PC-9 (cell line): ENCODE measurements around the gene OR2A5. TPM values are rescaled to one million over a fixed set of nuclear protein-coding genes. Genes with fewer than 3 reads are reported as not detected.

Experiments
- BruUV-seq: library from RNA; stranded (reverse); fragments of 400-500 nt; replicated peaks from 2 replicates; lab custom pipeline; 2021; lab: Mats Ljungman, UMichigan
- CTCF ChIA-PET: fragments of 300-600 bp; sonication (Branson Sonifier 250); formaldehyde crosslinking; loops from one replicate; lab custom pipeline; 2022; ENCODE audit warnings: antibody characterized with exemption; lab: Charles Lee
- POLR2A ChIA-PET: fragments of 300-600 bp; sonication (Branson Sonifier 250); formaldehyde crosslinking; loops from one replicate; lab custom pipeline; 2022; ENCODE audit warnings: antibody characterized with exemption; ENCODE audit not compliant: unreplicated experiment; lab: Charles Lee
- DNase-seq, 2 experiments: peaks; one replicate each; pipeline versions ENCODE4 v3.0.0 to v3.0.0-alpha.2; 2015 to 2022; ENCODE audit warnings: mixed read lengths in 1 of 2
- H2AFZ ChIP-seq: fragments of 200-600 bp; sonication (generic); 2 replicates; pipeline ENCODE4 v1.8.1; 2017; ENCODE audit warnings: antibody characterized with exemption
- H3F3A ChIP-seq: fragments of 200-600 bp; sonication (generic); 2 replicates; pipeline ENCODE4 v1.8.1; 2017; ENCODE audit warnings: antibody characterized with exemption, mild to moderate bottlenecking, low read depth; ENCODE audit not compliant: insufficient read depth
- H3K27ac ChIP-seq: fragments of 200-600 bp; sonication (generic); 2 replicates; pipeline ENCODE4 v1.6.1; 2016; ENCODE audit warnings: mixed run types
- H3K27me3 ChIP-seq: fragments of 200-600 bp; sonication (generic); 2 replicates; pipeline ENCODE4 v1.6.1; 2016; ENCODE audit warnings: low read depth, mixed run types; ENCODE audit not compliant: insufficient read depth
- H3K36me3 ChIP-seq: fragments of 200-600 bp; sonication (generic); 2 replicates; pipeline ENCODE4 v1.6.1; 2016; ENCODE audit warnings: low read depth, mixed run types
- H3K4me1 ChIP-seq: fragments of 200-600 bp; sonication (generic); replicated peaks from 2 replicates; pipeline ENCODE4 v1.6.1; 2016; ENCODE audit warnings: mixed run types; ENCODE audit not compliant: insufficient read depth
- H3K4me2 ChIP-seq: fragments of 200-600 bp; sonication (generic); 2 replicates; pipeline ENCODE4 v1.6.1; 2017; ENCODE audit warnings: mixed run types
- H3K4me3 ChIP-seq: fragments of 200-600 bp; sonication (generic); 2 replicates; pipeline ENCODE4 v1.6.1; 2016; ENCODE audit warnings: mixed run types
- H3K79me2 ChIP-seq: fragments of 200-600 bp; sonication (generic); 2 replicates; pipeline ENCODE4 v1.6.1; 2017; ENCODE audit warnings: low read depth, mixed run types
- H3K9me2 ChIP-seq: fragments of 200-600 bp; sonication (generic); 2 replicates; pipeline ENCODE4 v1.8.1; 2017; ENCODE audit warnings: mild to moderate bottlenecking; ENCODE audit not compliant: insufficient read depth
- H3K9me3 ChIP-seq: fragments of 200-600 bp; sonication (generic); 2 replicates; pipeline ENCODE4 v1.8.1; 2016; ENCODE audit warnings: low read depth; ENCODE audit not compliant: insufficient read depth
- H4K20me1 ChIP-seq: fragments of 200-600 bp; sonication (generic); 2 replicates; pipeline ENCODE4 v1.8.1; 2017; ENCODE audit not compliant: insufficient read depth
- EZH2 ChIP-seq: fragments of 200-600 bp; sonication (generic); IDR thresholded peaks from 2 replicates; pipeline ENCODE4 v1.8.0; 2017; ENCODE audit warnings: antibody characterized with exemption, low read depth
- intact Hi-C: fragments of 100-400 bp; cut with micrococcal nuclease; formaldehyde crosslinking; loops from one replicate; pipeline ENCODE4 v1.10.0; 2022; ENCODE audit not compliant: unreplicated experiment
- total RNA-seq: library from RNA; stranded (reverse); gene quantifications from 2 replicates; pipeline ENCODE4 v1.2.3, GENCODE V29; 2021
- TF ChIP-seq, protein P1 (sequence below): fragments of 200-600 bp; sonication (generic); conservative IDR thresholded peaks from 2 replicates; pipeline ENCODE4 v1.6.1; 2017; ENCODE audit warnings: mixed run types, antibody characterized with exemption, mild to moderate bottlenecking, moderate library complexity

Gene OR2A5
- total RNA-seq, 1 experiment from 2014 or later, result not detected

DNA sequence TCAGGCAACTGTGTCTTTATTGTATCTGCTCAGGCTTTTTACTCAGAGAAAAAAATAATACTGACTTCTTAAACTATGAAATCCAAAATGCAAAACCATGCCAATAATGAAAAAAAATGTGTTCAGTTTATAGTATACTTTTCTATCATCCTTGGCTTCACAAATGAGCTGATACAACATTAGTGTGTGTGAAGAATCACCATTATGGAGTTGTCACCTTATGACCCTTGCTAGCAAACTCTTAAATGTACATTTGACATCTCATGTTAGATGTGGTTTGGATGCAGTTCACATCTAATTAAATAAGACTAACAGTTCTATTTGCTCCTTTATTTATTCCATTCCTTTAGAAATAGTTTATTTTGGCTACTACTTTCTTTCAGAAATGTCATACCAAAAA lies 56.5 kb downstream of the OR2A5 start:
- ChIA-PET POLR2A (no interaction called here), CTCF (no interaction called here)
- TF ChIP-seq, protein P1, sequence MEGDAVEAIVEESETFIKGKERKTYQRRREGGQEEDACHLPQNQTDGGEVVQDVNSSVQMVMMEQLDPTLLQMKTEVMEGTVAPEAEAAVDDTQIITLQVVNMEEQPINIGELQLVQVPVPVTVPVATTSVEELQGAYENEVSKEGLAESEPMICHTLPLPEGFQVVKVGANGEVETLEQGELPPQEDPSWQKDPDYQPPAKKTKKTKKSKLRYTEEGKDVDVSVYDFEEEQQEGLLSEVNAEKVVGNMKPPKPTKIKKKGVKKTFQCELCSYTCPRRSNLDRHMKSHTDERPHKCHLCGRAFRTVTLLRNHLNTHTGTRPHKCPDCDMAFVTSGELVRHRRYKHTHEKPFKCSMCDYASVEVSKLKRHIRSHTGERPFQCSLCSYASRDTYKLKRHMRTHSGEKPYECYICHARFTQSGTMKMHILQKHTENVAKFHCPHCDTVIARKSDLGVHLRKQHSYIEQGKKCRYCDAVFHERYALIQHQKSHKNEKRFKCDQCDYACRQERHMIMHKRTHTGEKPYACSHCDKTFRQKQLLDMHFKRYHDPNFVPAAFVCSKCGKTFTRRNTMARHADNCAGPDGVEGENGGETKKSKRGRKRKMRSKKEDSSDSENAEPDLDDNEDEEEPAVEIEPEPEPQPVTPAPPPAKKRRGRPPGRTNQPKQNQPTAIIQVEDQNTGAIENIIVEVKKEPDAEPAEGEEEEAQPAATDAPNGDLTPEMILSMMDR, result no peak
- TF ChIP-seq EZH2, result no peak
- no TSS peak for BruUV-seq
- no peaks in the 10 kb centered on the region for H3K9me3 ChIP-seq
- H3K27ac ChIP-seq, result no peak overlapping the region
- no peak overlapping the region for H2AFZ ChIP-seq
- no peaks in the 10 kb centered on the region for H3K27me3 ChIP-seq
- no peak overlapping the region for H3K4me3 ChIP-seq
- intact Hi-C loops, result no loop called here
- H4K20me1 ChIP-seq, result no peaks in the 10 kb centered on the region
- no peaks in the 10 kb centered on the region; the same call in 1 of the 2 replicates for H3K9me2 ChIP-seq
- H3K4me1 ChIP-seq, result no peaks in the 10 kb centered on the region
- H3F3A ChIP-seq, result no peaks in the 10 kb centered on the region
- H3K4me2 ChIP-seq, result no peak overlapping the region
- H3K79me2 ChIP-seq, result no peaks in the 10 kb centered on the region
- no peak for DNase-seq
- no peaks in the 10 kb centered on the region for H3K36me3 ChIP-seq

Other genes starting within 250 kb of the OR2A5 start
- 41.5 and 44.6 TPM in 2 replicates for gene TCAF1, start 146.8 kb upstream of the OR2A5 start, total RNA-seq
- not detected in 2 replicates for gene OR2F2, start 113.7 kb upstream of the OR2A5 start, total RNA-seq
- not detected in 2 replicates for gene OR2F1, start 94.1 kb upstream of the OR2A5 start, total RNA-seq
- gene OR6B1, start 48.6 kb upstream of the OR2A5 start, total RNA-seq, result not detected in 2 replicates
- not detected in 2 replicates for gene OR2A25, start 20.9 kb downstream of the OR2A5 start, total RNA-seq
- not detected in 2 replicates for gene OR2A12, start 37.3 kb downstream of the OR2A5 start, total RNA-seq
- gene OR2A2, start 60.6 kb downstream of the OR2A5 start, total RNA-seq, result not detected in 2 replicates
- not detected in 2 replicates for gene OR2A14, start 74.2 kb downstream of the OR2A5 start, total RNA-seq
- 5.8 and 8.2 TPM in 2 replicates for gene CTAGE4, start 134.5 kb downstream of the OR2A5 start, total RNA-seq
- 27.6 and 29.6 TPM in 2 replicates for gene ARHGEF35, start 146.9 kb downstream of the OR2A5 start, total RNA-seq
- gene OR2A42, start 190.7 kb downstream of the OR2A5 start, total RNA-seq, result not detected in 2 replicates
- 6.0 and 7.6 TPM in 2 replicates for gene OR2A7, start 215.8 kb downstream of the OR2A5 start, total RNA-seq
- 7.2 and 9.9 TPM in 2 replicates for gene CTAGE8, start 220.3 kb downstream of the OR2A5 start, total RNA-seq